GM18519 (cell line): ENCODE results near the gene MORN1.

Source experiments
- ATAC-seq: cut with Tn5 transposase; IDR thresholded peaks from one replicate; pipeline ENCODE4 v1.9.1; 2021; ENCODE audit warnings: mild to moderate bottlenecking, moderate library complexity; ENCODE audit not compliant: unreplicated experiment, low FRiP score

Gene MORN1

DNA sequence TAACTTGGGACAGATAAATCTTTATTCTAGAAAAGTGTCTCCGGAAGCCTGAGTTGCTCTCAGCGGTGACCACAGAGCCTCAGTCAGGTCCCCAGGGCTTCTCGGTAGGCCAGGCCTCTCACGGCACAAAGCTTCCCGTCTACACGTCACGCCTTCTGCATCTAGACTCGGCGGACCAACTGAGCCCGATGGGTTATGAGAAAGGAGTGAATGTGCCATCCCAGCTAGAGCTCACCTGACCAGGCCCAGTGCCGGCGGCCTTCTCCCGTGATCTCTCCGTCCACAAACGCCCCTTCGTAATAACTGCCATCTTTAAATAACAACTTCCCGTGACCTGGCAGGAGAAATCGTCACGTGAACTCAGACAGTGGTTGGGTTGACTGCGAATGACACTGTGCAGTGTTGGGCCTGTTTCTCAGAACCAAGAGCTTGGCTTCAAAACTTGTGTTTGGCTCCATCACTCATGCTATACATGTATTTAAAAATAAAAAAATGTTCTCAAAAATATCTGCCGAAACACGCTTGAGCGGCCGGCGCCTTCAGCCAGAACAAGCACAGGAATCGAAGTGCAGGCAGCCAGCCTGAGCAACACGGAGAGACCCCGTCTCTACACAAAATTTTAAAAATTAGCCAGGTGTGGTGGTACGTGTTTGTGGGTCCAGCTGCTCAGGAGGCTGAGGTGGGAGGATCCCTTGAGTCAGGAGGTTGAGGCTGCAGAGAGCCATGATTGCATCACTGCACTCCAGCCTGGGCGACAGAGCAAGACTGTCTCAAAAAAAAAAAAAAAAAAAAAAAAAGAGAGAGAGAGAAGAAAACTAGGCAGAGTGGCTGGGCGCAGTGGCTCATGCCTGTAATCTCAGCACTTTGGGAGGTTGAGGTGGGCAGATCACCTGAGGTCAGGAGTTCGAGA, 3.1 kb downstream of the MORN1 start:
- no peak for ATAC-seq

DNA sequence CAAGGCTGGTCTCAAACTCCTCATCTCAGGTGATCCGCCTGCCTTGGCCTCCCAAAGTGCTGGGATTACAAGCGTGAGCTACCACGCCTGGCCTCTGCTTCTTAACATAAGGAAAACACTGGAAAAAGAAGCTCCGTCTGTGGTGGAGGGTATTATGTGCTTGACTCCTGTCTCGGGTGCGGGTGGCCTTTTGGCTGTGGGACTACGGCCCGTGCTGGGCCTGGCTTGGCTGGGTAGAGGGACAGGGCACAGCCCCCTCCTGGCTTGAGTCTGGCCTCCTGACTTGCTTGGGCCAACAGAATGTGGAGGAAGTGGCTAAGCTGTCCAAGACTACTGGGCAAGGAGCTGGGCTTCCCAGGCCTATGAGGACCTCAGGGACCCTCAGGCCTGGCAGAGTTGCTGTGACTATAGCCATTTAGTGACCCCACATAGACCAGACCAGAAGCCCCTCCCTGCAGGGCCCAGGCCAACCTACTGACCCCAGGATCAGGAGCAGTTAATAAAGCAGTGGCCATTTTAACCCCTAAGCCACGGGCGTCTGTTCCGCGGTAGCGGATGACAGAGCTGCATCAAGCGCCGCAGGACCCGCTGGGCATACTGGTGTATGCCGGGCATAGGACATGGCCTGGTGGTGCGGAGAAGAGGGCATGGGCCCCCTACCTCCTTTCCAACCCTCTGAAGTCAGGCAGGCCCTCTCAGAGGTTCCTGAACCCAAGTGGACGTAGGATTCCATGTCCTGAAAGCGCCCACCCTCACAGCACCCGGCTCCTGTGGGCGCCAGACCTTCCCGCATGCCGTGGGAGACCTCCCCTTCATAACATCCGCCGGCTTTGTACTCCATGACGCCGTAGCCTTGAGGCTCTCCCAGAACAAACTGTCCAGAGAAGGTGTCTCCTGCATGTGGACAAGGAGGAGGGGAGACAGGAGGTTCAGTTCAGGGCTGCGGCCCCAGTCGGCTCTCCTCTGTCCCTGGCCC, 4.4 kb downstream of the MORN1 start:
- ATAC-seq = no peak

- ATAC-seq = no peak
These were observed 5.6 kb downstream of the MORN1 start for GRCh38 chr1:2385606-2386280.

- ATAC-seq = no peak
These were observed 6.3 kb downstream of the MORN1 start for GRCh38 chr1:2384941-2385481.

DNA sequence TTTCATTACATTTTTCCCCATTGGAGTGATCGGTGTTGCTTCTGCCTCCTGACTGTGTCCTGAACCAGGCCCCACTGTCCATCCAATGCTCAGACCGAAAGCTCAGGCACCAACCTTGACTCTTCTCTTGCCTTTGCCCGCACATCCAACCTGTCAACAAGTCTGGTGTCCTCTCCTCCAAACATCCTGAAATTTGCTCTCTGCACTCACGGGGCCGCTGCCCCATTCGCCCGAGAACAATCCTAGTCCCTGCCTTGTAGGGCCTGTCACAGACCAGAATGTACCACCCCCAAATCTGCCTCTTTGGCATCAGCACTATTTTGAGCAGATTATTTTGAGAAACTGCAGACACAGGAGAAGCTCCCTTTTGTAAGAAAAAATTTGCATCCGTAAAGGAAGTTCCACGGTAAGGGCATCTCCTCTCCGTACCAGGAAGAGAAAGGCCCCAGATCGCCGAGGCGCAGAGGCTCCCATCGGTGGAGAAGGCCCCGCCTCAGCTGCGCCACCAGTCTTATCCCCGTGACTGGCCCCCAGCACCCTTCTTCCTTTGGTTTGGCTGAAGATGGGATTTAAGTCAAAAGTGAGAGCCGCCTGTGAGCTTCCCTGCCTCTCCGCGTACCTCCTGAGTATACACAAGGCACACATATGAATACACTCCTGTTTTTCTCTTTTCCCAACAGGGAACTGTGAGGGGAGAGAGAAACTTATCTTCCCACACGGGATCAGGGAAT, 7.1 kb downstream of the MORN1 start:
- no peak for ATAC-seq

DNA sequence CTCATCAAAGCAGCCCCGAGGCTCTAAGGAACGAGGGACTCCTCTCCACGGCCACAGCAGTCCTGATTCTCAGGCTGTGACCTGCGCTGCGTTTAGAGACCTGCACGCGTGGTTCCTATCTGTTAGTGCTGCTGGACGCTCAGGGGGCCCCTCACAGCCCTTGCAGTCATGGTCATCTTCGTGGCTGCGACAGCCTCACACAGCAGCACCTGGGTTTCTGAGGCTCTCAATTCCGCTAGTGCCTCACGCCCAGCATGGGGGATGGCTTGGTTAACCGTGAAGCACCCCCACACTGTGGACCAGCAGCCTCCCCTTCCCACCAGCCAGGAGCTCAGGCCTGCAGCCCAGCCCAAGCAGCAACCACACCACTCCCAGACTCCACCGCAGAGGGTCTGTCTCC, 7.8 kb downstream of the MORN1 start:
- ATAC-seq = no peak

DNA sequence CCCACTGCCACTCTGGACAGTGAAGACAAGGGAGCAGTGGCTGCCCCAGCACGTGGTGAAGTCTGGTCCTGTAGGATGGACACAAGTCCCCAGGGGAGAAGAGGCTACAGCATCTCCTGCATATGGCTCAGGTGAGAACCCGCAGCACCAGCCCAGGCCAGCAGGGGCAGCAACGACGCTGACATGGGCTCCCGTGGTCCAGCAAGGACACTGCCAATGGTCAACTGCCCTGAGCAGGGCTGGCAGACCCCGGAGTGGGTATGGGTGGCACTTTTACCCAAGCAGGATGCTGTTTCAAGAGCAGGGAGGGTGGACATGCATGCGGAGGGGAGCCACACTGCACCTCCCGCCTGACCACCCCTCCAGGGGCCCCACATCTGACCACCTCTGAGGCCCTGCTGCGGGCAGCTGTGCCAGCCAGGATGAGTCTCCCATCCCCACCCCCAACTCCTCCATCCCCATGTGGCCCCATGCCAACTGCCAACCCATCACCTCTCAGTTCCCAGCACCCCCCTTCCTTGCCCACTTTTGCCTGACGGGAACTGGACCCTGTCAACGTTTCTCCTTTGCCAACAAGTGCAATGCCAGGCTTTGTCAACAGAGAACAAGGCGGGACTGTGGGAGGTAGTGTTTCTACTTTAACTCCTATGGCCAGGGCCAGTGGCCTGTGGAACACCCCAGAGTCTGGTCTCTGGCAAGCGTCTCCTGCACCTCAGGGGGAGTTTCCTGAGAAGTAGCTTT, 8.6 kb downstream of the MORN1 start:
- ATAC-seq = no peak

DNA sequence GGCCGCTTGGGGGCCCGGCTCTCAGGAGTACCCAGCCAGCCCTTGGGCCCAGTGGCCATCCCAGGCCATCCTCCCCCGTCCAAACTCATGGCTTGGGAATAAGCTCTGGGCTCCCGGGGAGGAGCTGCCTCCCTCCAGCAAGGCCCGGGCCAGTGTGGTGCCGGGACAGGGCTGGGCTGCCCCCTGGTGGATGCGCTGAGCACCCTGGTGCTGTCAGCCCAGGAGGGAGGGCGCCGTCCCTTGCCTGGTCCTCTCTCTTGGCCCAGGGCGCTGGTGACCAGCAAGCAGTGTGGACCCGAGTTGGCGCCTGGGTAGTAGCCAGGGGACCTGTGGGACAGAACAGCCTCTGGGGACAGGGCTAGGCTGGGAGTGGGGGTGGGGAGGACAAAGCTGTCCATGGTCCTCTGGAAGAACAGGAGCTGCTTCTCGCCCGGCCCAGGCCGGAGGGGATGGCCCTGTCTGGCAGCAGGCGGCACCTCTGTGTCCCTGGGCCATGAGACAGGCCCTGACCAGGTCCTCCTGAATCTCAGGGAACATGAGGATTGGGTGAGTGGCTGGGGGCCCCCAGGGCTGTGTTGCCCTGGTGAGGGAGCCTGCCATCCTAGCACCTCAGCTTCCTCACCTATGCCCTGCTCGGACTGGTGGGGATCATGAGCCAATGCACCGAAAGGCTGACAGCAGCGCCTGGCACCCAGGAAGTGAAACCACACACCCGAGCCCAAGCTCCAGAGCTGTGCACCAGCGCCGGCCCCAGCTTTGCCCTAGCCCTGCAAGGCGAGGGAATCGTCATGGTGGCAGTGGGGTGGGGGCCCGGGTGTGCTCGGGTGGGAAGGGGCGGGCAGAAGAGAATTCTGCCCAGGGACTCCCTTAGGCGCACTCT, 9.4 kb downstream of the MORN1 start:
- no peak for ATAC-seq

- ATAC-seq = no peak
These were observed 10.3 kb downstream of the MORN1 start for GRCh38 chr1:2380816-2381591.

DNA sequence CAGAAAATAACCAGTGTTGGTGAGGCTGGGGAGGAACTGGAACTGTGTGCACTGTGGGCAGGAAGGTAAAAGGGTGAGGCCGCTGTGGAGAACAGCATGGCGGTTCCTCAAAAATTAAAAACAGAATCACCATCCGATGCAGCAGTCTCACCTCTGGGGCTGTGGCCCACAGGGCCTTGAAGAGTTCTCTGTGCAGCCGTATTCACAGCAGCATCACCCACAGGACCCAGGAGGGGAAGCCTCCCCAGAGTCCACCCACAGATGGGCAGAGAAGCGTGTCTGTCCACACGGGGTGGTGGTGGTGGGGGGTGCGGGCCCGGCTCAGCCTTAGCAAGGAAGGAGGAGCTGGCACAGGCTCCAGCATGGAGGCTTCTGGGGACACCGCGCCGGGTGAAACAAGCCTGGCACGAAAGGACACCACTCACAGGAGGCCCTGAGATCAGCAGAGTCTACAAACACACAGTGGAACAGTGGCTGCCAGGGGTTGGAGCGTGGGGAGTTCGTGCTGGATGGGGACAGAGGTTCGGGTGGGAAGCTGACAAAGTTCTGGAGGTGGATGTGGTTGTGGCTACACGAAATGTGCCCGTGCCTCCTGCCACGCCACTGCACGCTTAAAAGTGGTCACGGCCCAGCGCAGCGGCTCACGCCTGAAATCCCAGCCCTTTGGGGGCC, 11.5 kb downstream of the MORN1 start:
- ATAC-seq = no peak

GRCh38 chr1:2378956-2379732, 12.2 kb downstream of the MORN1 start:
- ATAC-seq = no peak

- no peak for ATAC-seq
These were observed 12.9 kb downstream of the MORN1 start for GRCh38 chr1:2378441-2378851.

- ATAC-seq = no peak
These were observed 13.5 kb downstream of the MORN1 start for GRCh38 chr1:2377751-2378440.

DNA sequence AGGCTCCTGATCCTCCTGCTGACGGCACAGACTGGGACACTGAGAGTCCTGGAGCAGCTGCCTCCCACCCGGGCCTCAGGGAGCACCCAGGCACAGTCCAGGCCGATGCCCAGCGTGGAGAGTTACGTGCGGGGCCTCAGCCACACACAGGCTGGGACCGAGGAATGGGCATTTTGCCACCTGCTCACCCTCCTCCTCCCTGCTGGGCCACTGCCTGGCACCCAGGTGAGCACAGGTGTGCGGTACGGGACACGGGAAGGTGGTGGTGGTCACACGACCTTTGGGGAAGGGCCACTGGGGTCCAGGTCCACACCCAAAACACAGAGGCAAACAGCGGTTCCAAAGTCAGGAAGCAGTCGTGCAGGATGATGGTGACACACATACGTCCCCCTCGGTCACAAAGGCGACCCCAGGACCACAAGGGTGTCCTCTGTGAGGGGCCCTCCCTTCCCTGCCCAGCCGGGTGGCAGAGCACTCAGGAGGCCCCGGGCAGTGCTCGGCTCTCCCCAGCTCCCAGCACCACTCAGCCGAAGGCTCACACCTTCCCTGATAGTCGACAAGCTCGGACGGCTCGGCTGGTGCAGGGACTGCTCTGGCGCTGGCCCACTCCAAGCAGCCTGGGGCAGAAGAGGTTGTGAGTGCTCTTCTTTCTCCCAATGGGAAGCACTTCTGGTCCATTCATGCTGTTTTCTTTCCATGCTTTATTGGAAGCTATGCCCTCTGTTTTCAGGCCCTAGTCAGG, 14.3 kb downstream of the MORN1 start:
- ATAC-seq = no peak

DNA sequence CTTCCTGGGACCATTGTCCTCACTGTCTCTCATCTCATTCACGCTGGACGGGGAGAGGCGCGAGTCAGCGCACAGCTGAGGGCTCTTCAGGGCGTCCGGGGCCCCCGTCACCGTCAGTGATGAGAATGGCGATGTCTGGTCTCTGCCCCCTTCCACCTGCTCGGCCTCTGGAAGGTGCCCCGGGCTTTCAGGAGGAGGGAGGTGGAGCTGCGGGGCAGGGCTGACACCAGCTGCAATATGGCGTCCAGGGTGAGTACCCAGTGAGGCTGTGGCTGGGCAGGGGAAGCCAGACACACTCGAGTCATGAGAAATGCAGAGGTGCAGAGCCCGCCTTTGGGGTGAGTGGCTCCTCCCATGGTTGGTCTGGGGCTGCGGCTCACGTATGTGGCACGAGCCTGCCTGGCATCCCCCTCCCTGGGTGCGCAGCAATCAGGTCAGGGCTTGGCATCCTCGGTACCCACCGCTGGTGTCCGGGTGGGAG, 15.1 kb downstream of the MORN1 start:
- ATAC-seq = no peak
